ENCODE data around the gene RPL3.

Gene RPL3

GRCh38 chr22:39299829-39300178, 19.6 kb downstream of the RPL3 start:
- no peak for DNase-seq (ENCODE audit: low read depth in 2 of 2)

DNA sequence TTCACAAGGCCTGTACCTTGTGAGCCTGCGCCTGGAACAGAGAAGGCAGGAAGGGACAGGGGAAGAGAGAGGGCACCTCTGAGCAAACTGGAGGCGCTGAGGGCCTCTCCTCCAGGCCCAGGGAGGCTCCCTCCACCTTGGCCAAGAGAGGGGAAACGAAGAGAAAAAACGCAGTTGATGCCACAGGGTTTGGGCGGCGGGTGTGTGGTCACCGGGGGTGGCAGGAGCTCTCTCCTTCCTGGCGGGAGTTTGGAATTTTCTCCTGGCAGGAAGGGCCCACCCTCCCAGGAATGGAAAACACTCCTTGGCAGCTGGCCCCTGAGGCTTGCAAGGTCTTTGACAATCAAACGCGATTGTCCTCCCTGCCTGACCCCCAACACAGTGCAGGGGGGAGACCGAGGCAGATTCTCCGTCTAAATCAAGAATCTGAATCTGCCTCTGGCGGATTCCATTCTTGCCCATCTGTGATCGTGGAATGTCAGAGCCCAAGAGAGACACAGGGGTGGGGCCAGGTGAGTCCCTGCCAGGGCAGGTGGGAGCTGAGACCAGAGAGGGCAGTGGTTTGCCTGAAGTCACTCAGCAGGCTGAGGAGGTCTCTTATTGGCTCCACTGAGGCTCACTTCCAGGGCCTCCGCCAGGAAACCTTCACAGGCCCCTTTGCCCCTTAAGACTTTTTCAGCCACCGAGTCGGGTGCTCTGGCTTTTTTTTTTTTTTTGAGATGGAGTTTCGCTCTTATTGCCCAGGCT, 21.0 kb downstream of the RPL3 start:
- DNase-seq (ENCODE audit: low read depth in 2 of 2): no peak

GRCh38 chr22:39297490-39298240, 21.8 kb downstream of the RPL3 start:
- no peak for DNase-seq (ENCODE audit: low read depth in 2 of 2)

GRCh38 chr22:39296981-39297489, 22.4 kb downstream of the RPL3 start:
- DNase-seq (ENCODE audit: low read depth in 2 of 2): no peak

DNA sequence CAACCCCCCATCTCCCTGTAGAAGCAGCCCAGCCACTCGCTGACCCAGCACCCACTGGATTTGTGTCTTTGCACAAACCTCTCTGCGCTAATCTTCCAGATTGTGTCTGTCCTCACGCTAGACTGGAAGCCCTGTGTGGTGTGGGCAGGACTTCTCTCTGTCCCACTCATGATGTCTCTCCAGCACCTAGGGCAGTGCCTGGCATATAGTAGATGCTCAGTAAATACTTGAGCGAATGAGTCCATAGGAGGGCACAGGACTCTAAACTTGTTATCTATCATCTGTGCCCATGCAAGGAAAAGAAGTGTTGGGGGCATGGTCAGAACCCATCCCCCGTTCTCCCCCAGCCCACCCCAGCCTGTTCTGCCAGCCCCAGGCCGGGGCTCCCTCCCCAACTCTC, 22.9 kb downstream of the RPL3 start:
- no peak for DNase-seq (ENCODE audit: low read depth in 2 of 2)

- no peak for DNase-seq (ENCODE audit: low read depth in 2 of 2)
Observed at GRCh38 chr22:39294571-39295468, 24.6 kb downstream of the RPL3 start.

DNA sequence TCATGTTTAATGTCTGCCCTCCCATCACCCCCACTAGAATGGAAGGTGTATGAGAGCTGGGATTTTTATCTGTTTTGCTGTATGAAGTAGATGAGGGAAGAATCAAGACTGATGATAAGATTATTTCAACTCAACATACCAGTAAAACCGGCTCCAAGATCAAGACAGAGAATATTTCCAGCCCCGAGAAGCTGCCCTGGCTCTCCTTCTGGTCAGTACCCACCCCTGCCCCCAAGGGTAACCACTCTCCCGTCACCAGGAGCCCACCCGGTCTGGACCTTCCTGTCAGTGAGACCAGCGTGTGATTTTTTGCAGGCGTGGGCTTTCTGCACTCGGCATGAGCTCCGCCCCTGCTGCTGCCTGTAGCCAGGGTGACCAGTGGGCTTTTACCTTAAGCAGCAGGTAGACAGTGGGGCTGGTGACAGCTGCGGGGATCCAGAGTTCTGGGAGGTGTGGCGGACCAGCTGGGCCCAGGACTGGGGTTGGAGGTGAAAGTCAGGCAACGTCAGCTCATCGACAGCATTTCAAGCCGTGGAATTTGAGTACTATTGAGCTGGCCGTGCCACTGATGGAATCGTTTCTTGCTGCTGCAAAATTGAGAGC, 25.6 kb downstream of the RPL3 start:
- DNase-seq (ENCODE audit: low read depth in 2 of 2): no peak

DNA sequence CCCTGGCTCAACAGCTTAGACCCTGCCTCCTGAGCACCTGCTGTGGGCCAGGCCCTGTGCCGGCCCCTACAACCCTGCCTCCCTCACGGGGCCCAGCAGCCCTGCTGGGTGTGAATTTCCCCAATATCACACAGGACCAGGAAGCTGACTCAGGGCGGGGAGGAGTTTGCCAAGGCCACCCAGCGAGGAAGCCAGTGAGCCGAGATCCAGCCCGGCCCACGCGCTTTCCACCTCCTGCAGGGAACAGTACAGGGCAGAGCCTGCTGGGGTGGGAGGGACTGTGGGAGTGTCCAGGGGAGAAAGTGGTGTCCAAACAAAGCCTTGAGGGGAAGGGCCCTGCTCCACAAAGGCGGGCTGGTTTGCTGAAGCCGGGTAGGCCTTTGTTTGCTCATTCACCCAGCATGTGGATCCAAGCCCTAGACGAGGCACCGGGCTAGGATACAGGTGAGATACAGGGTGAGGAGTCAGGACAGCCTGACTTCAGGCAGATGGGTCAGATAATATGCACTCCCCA, 26.8 kb downstream of the RPL3 start:
- DNase-seq (ENCODE audit: low read depth in 2 of 2): no peak

GRCh38 chr22:39292031-39292462, 27.4 kb downstream of the RPL3 start:
- DNase-seq (ENCODE audit: low read depth in 2 of 2): no peak

DNA sequence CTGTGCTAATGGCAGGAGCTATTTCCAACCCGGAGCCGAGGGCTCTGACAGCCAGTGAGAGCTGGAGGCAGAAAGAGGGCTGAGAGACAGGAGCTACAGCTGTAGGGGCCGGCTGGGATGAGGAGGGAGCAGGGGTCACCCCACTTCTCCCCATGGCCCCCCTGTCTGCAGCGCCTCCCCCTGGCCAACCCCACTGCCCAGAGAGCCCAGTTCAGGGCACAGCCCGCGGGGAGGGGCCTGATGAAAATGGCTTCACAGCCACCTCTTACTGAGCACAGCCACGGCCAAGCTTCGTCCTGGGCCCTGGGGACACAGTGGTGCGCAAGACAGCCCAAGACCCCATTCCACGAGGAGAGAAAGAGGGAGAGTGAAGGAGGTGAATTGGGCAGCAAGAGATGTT, 27.9 kb downstream of the RPL3 start:
- DNase-seq (ENCODE audit: low read depth in 2 of 2): no peak

DNA sequence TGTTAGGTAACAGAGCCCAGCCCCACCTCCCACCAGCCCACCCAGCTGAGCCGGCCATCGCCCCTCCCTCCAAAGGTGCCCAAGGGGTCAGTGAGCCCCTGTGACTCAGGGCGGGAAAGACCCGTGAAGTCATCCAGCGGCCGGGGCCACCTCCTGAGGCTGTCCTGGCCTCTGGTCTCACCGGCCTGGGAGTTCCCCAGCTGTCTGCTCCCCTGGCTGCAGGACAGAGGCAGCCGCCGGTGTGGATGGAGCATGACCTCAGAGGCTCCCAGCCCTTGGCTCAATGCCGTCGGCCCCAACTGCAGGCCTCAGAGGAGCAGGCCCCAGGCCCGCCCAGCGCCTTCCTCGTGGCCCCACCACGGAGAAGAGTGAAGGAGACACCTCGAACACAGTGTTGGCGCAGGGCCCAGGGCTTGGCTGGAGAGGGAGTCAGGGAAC, 28.7 kb downstream of the RPL3 start:
- no peak for DNase-seq (ENCODE audit: low read depth in 2 of 2)

GRCh38 chr22:39289975-39290720, 29.3 kb downstream of the RPL3 start:
- no peak for DNase-seq (ENCODE audit: low read depth in 2 of 2)

- DNase-seq (ENCODE audit: low read depth in 2 of 2): no peak
Observed at GRCh38 chr22:39289533-39289932, 29.9 kb downstream of the RPL3 start.

GRCh38 chr22:39288135-39288898, 31.1 kb downstream of the RPL3 start:
- DNase-seq (ENCODE audit: low read depth in 2 of 2): no peak

- DNase-seq (ENCODE audit: low read depth in 2 of 2): no peak
Observed at GRCh38 chr22:39287076-39287725, 32.2 kb downstream of the RPL3 start.

GRCh38 chr22:39284983-39285382, 34.4 kb downstream of the RPL3 start:
- DNase-seq (ENCODE audit: low read depth in 2 of 2): no peak

DNA sequence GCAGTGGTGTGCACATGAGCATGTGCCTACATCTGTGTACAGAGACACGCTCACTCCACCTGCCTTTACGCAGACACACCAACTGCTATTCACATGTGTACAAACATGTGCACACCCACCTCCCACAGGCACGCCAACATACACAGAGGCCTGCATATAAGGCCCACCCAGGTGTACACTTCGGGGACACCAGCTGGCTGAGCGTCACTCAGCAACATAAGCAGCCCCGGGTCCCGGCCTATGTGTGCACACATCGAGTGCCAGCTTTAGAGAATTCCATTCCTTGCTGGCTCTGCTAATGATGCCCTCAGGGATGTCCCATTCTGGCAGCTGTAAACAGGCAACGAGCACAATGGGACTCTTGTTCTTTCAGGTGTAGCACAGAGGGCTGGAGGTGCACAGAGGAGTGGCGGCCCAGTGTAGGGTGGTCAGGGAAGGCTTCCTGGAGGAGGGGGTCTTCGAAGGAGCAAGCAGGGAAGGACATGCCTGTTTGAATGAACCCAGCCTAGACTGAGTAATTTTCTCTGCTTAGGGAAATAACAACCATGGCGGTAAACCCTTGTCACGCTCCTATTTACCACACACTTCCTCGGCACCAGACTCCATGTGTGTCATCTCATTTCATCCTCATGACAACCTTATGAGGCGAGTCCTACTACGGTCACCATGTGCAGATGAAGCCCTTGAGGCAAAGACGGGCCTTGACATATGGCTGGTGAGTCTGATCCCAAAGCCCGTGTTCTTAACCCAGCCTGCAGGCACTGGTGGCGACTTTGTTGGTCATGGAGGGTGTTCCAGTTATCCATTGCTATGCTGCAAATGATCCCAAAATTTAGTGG, 35.1 kb downstream of the RPL3 start:
- no peak for DNase-seq (ENCODE audit: low read depth in 2 of 2)

DNA sequence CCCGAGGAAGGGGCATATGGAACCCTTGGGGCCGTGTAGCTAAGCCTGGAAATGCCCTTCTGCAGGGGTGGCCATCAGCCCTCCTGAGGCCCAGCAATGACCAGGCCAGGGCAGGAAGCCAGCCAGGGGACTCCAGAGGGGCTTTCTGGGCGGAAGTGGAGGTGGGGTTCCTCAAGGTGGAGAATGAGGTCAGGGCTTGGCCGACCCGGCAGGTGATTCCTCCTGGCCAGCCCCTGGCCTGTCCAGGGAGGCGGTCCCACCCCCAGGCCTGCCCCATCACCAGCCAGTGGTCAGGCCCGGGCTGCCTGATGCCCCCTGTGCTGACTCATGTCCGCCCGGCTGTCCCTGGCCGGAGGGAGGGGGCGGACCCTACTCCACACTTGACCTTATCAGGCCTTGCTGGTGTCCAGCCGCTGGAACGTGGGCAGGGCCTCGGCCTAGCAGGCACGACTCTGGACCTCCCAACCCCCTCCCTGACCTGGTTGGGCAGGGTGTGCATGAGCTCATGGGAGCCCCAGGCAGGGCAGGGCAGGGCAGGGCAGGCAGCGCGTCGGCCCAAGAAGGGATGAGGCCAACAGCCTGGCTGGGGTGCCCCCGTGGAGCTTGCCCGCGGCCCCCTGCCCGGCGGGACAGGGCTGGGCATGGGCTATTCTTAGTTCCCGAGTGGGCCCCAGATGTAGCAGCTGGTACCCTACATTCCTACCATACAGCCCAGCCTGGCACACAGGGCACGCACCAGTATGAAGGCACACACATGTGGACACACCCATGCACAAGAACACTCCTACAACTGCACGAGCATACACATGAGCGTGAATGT, 35.9 kb downstream of the RPL3 start:
- no peak for DNase-seq (ENCODE audit: low read depth in 2 of 2)
